GM19452 (cell line): Measurements from ENCODE around the gene PIWIL4.

Experiments used
- ATAC-seq: cut with Tn5 transposase; IDR thresholded peaks from one replicate; pipeline ENCODE4 v1.9.1; 2021; ENCODE audit not compliant: unreplicated experiment

Gene PIWIL4

GRCh38 chr11:94661444-94661843 lies 94.3 kb downstream of the PIWIL4 start:
- no peak for ATAC-seq

GRCh38 chr11:94662065-94662779 lies 95.1 kb downstream of the PIWIL4 start:
- no peak for ATAC-seq

GRCh38 chr11:94662846-94663390 lies 95.8 kb downstream of the PIWIL4 start:
- ATAC-seq: no peak

- no peak for ATAC-seq
Observed at GRCh38 chr11:94664346-94664745, 97.2 kb downstream of the PIWIL4 start.

GRCh38 chr11:94665116-94665659 lies 98.0 kb downstream of the PIWIL4 start:
- ATAC-seq: no peak

GRCh38 chr11:94666792-94667721 lies 99.9 kb downstream of the PIWIL4 start:
- ATAC-seq: no peak

GRCh38 chr11:94668212-94668793 lies 101.1 kb downstream of the PIWIL4 start:
- no peak for ATAC-seq

- no peak for ATAC-seq
Observed at GRCh38 chr11:94669023-94669422, 101.9 kb downstream of the PIWIL4 start.
